ENCODE data around the gene ARSB.

ARSB gene

DNA sequence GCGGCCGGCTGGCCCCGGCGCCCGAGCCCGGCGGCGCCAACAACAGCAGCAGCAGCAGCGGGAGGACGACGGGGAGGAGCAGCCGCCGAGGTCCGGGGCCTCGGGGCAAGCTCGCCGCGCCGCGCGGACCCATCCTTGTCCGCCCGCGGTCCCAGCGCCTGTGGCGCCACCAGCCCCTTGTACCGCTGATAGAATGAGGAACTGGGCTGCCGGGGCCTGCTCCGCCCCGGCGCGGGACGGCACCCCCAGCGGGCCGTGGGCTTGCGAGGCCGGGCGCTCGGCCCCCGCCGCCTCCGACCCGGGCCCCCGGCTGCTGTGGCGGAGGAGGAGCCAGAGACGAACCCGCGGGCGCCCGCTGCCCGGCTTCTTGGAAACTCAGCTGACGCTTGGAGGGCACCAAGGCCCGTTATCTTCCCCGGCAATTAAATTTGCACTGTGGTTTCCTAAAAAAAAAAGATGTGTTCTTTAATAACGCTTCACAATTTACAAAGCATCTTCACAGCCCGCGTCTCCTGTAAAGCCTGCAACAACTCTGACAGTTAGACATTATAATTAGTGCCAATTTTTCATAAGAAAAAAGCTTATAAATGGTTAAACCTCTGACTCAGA, at the start of gene ARSB:
Gene ARSB (minus strand): TSS at position 195 of the 609 bp plus-strand sequence. CDS start 62 bp downstream, at position 133.
- peak in 2 of 3 donors; percentile 18 to 23 for DNase-seq (ENCODE audit: low read depth in 3 of 3, low spot score in 1 of 3)

DNA sequence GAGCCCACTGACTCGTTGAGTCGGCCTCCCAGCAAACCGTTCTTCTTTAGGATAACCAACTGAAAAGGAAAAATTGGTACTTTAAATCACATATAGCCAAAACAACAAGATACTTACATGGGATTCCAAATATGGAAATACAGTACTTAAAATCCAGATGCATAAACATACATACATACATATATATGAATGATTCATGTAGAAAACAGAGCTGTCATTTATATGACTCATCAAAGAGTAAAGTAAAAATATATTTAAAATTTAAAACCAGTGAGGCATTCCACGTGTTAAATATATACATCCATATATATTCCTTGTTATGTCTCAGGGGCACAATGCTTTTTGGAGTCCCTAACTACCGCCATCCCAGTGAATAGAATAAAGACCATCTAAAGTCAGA, 47.7 kb upstream of the ARSB start:
- no peak for DNase-seq (ENCODE audit: low read depth in 3 of 3, low spot score in 1 of 3)

DNA sequence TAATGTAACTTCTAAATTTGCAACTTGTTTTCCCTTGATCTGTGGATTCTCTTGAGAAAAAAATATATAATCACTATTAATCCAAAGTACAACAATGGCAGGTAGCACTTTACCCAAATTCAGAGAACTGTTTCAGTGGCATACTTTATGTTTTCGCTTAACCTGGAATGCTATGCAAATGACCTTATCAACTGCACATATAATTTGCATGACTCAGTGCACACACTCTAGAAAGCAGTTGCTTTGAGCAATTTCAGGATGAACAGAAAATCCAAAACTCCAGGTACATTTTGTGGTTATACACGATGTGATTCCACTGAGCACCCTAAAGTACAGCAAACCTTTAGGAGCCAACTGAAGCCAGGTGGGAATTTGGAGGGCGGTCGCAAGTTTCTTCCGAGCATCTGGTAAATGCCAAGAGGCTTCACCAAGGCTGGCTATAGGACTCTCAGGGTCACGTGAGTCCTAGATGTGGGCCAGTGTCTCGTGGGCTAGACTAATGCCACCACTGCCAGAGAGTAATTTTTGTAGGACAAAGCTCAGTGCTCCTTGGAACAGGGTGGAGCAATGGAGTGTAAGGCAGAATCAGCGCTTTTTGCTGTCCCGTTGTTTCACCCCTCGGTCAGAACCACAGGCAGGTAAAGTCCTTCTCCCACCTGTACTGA, 47.1 kb upstream of the ARSB start:
- no peak for DNase-seq (ENCODE audit: low read depth in 3 of 3, low spot score in 1 of 3)

DNA sequence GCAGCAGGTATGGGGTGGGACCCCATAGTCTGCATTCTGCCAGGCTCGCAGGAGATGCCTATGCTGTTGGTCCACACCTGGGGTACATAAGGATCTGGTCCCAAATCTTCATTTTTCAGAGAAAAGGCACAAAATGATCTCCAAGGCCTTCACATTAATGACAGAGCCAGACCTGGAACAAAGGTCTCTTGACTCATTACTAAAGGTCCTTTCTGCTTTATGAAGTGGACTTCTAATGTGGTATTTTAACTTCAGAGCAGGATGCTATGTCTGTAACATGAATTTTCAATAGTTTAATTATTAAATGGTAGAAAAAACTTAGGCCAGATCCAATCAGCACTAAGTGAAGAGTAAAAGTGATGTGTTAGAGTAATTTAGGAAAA, 46.4 kb upstream of the ARSB start:
- no peak for DNase-seq (ENCODE audit: low read depth in 3 of 3, low spot score in 1 of 3)

- DNase-seq (ENCODE audit: low read depth in 3 of 3, low spot score in 1 of 3) = no peak
Observed at GRCh38 chr5:79030663-79031484, 45.8 kb upstream of the ARSB start.

GRCh38 chr5:79025054-79025472, 40.0 kb upstream of the ARSB start:
- peak; percentile 4 to 38 (median 9) for DNase-seq (ENCODE audit: low read depth in 3 of 3, low spot score in 1 of 3)

DNA sequence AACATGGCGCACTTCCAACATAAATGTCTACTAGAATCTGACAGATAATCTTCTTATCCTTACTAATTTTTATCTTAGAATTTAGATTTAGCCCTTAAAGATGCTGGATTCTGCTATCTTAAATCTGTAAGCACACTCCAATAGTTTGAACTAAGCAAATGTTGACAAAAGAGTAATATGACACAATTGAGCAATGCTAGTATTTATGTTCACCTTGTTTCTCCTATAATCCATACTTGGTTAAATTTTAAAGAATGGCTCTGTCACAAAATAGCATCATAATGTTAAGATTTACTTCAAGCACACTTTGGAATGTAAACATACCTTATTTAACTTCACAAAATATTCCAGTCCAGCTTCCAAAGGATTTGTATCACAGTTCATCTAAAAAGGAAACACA, 38.8 kb upstream of the ARSB start:
- DNase-seq (ENCODE audit: low read depth in 3 of 3, low spot score in 1 of 3) = no peak

GRCh38 chr5:79023348-79023747, 38.2 kb upstream of the ARSB start:
- DNase-seq (ENCODE audit: low read depth in 3 of 3, low spot score in 1 of 3) = no peak

- DNase-seq (ENCODE audit: low read depth in 3 of 3, low spot score in 1 of 3) = no peak
Observed at GRCh38 chr5:79022771-79023170, 37.7 kb upstream of the ARSB start.

DNA sequence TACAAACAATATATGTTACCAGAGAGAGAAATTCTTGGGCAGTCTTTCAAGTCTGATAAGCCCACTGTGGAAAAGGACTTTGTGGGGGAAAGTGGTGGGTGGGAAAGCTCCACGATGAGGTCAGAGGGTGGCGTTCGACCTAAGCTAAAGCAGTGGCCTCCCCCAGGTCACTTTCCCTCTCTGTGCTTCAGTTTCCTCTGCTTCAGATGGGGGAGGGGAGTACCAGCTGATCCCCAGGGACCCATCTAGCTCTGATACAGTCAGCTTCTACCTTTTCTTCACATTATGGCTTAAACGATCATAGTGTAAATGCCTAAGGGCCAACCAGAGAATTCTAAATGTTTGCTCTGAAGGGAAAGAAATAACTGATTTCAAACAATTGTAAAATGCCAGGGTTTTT, 36.6 kb upstream of the ARSB start:
- no peak for DNase-seq (ENCODE audit: low read depth in 3 of 3, low spot score in 1 of 3)

DNA sequence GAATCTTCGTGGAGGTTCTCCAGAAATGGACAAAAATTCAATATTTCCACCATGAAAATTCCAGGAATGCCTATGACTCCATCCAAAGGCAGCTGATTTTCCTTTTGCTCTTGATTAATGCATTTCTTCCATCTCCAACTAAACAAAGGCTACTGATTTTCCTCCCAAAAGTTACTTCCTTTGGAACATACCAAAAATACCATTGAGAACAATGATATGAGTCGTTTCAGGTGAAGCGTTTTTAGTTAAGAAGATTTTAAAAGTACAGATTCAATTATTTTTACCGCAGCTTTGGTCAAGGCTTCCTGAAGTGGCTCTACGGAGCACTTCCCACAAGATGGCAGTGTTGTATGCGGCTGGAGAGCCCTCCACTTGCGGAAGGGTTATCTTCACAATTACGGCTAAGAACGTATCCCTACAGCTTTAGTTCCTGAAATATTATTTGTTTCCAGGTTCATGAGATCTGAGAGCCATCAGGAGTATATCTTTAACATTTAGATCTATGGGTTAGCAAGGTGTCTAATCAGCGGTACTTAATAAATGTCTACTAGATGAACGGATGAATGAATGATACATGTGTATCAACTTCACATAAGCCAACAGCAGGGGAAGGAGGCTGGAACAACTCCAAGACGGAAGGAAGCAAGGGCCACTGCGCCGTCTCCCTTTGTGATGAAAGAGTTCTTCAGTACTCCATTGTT, 35.9 kb upstream of the ARSB start:
- peak in 1 of 3 donors; percentile 16 for DNase-seq (ENCODE audit: low read depth in 3 of 3, low spot score in 1 of 3)

DNA sequence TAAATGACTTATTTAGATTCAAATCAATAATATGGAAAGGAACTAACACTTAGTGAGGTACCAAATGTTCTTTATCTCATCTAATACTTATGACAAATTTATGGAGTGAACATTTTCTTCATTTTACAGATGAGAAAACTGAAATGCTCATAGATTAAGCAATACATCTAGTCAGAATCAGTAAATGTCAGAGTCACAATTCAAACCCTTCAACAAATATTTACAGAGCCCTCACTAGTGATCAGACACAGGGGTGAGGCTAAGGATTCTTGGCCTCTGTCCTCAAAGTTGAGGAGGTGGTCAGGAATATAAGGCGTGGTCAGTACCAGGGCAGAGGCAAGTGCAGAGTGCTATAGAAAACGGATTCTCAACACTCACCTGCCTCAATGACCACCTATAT, 29.5 kb upstream of the ARSB start:
- DNase-seq (ENCODE audit: low read depth in 3 of 3, low spot score in 1 of 3) = no peak

DNA sequence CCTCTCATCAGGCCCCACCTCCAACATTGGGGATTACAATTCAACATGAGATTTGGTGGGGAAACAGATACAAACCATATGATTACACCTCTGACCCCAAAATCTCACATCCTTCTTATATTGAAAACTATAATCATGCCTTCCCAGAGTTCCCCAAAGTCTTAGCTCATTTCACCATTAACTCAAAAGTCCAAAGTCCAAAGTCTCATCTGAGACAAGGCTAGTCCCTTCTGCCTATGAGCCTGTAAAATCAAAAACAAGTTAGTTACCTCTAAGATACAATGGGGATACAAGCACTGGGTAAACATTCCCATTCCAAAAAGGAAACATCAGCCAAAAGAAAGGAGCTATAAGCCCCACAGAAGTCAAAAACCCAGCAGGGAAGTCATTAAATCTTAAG, 26.8 kb upstream of the ARSB start:
- DNase-seq (ENCODE audit: low read depth in 3 of 3, low spot score in 1 of 3) = no peak

DNA sequence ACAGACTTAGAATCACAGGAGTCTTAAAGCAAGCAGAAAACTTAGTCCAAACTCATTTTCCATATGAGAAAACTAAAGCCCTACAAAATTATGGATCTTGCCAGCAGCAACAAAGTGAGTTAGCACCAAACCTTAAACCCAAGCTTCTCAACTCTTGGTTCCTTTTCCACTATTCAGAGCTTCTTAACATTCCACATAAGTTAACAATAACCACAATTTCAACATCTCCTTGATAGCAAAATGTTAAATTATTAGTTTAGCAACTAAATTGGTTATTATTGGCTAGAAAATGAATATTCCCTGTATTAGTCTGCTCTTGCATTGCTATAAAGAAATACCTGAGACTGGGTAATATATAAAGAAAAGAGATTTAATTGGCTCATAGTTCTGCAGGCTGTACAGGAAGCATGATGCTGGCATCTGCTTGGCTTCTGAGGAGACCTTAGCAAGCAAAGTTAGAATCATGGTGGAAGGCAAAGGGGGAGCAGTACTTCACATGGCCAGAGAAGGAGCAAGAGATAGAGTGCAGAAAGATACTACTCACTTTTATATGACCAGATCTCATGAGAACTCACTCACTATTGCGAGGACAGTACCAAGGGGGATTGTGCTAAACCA, 26.2 kb upstream of the ARSB start:
- no peak for DNase-seq (ENCODE audit: low read depth in 3 of 3, low spot score in 1 of 3)

- no peak for DNase-seq (ENCODE audit: low read depth in 3 of 3, low spot score in 1 of 3)
Observed at GRCh38 chr5:79008362-79008761, 23.3 kb upstream of the ARSB start.

- DNase-seq (ENCODE audit: low read depth in 3 of 3, low spot score in 1 of 3) = no peak
Observed at GRCh38 chr5:79007872-79008271, 22.8 kb upstream of the ARSB start.

DNA sequence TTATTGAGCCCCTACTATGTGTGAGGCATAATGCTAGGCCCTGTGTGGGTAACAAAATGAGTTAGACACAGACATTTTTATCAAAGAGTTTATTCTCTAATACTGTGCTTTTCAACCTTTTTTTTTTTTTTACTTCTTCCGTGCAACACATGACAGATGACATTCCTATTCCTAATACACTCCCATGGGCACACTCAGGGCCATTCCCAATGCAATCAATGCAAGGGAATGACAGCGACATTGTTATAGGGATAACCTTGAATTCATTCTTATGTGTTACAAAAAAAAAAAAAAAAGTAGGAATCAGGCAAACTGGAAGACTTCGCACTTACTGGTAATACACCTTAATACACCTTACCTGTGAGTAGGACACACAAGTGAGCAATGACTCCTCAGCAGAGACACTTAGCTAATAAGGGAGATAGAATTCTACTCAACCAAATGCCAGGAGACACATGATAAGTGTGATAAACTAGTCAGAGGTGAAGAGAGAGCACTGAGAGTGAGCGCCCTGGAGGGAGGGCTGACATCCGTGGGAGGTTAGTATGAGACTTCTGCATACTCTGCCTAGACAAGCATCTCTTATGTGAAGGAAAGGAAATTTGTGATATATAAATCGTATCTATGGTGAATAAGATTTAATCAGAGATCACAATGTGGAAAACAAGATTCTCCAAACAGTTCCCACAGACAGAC, 21.0 kb upstream of the ARSB start:
- DNase-seq (ENCODE audit: low read depth in 3 of 3, low spot score in 1 of 3) = no peak

DNA sequence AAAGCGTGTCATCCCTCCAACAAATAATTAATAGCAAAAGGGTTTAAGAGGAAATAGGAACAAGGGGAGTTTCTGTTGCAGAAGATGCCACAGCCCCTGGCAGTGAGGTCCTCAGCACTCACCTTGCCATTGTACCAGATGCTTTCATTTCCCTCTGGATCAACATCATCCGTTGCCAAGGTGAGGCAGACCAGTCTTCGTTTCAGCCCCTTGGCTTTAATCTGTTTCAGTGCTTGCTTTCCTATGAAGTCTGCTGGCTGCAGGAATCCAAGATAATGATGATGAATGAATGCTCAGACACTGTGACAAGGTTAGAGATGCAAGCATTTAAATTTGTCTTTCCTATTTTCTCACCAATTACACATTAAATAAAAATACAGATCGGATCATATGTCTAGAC, 20.0 kb upstream of the ARSB start:
- no peak for DNase-seq (ENCODE audit: low read depth in 3 of 3, low spot score in 1 of 3)

- DNase-seq (ENCODE audit: low read depth in 3 of 3, low spot score in 1 of 3) = no peak
Observed at GRCh38 chr5:79002374-79002773, 17.3 kb upstream of the ARSB start.

DNA sequence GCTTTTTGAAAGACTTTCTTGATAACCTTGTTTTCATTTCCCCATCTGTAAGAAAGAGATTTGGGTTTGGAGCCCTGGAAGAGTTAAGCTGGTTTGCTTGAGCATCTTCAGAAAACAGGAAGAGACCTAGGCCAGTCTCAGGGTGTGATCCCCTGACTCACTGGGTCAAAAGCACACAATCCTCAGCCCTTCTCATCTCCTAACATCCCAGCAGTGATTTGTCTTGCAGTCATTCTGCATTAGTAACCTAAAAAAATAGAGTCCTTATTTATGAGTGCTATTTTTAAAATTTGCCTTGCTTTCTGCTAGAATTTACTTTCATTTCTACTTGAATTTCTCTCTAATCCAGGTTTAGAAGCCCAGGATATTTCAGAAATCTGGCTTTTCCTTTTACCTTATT, 16.4 kb upstream of the ARSB start:
- no peak for DNase-seq (ENCODE audit: low read depth in 3 of 3, low spot score in 1 of 3)

DNA sequence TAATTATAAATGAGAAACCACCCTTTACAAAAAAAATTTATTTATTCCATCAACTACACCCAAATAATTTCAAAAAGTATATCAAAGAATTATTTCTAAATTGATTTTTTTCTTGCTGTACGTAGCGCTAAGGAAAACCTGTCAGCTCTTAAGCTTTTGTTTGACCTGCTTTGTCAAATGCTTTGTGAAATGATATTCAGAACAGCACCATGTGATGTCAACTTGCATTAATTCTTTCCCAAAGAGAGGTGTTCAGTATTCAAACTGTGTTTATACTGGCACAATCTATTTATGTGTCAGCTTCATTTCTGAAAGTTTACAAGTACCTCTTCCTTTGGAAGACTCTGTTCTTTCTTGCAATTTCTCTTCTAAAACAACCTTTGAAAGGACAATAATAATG, 12.0 kb upstream of the ARSB start:
- DNase-seq (ENCODE audit: low read depth in 3 of 3, low spot score in 1 of 3) = no peak
